ENCODE measurements around the gene APPBP2. TPM values are rescaled to one million over a fixed set of nuclear protein-coding genes. Genes with fewer than 3 reads are reported as not detected.

APPBP2 gene
- total and polyA plus RNA-seq, 2 of the 8 experiments (the other 6 are each of a cell fraction or from before 2014, with no cell fraction given): 3.3 to 18.0 TPM

DNA sequence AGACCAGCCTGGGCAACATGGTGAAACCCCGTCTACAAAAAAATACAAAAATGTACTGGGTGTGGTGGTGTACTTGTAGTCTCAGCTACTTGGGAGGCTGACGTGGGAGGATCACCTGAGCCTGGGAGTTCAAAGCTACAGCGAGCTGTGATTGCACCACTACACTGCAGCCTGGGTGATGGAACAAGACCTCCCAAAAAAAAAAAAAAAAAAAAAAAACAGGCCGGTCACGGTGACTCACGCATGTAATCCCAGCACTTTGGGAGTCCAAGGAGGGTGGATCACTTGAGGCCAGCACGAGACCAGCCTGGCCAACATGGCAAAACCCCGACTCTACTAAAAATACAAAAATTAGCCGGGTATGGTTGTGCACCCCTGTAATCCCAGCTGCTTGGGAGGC lies 12.7 kb upstream of the APPBP2 start:
- Histone ChIP-seq H3K4me1 (replicated peaks in 1 of 4; ENCODE audit: control insufficient read depth in 3 of 4, insufficient read depth in 4 of 4, low read length in 3 of 4) (no peaks in the 10 kb centered on the region), H3K18ac (ENCODE audit: extremely low read depth, low read length) (no peak overlapping the region), H3K4ac (replicated peaks; ENCODE audit: insufficient read length, low read depth, low read length) (no peak overlapping the region), H3K9ac (replicated peaks in 1 of 4; ENCODE audit: extremely low read depth in 1 of 4, low read depth in 3 of 4, low read length in 3 of 4) (no peak overlapping the region), H2AFZ (ENCODE audit: low read length) (no peak overlapping the region), H3K9me3 (ENCODE audit: insufficient read depth in 2 of 2, low read depth in 1 of 2, low read length in 1 of 2) (no peaks in the 10 kb centered on the region), H2AK5ac (ENCODE audit: low read depth, low read length) (no peak overlapping the region), H3K23ac (ENCODE audit: insufficient read length) (no peak overlapping the region), H4K20me1 (replicated peaks in 1 of 2; ENCODE audit: control insufficient read depth in 1 of 2, insufficient read depth in 2 of 2, low read length in 2 of 2) (no peaks in the 10 kb centered on the region), H3K4me3 (ENCODE audit: extremely low read depth in 1 of 4, insufficient read depth in 2 of 4, low read depth in 3 of 4, low read length in 4 of 4) (no peak overlapping the region), H2BK5ac (ENCODE audit: low read depth, low read length) (no peak overlapping the region), H3K79me1 (ENCODE audit: low read depth, low read length) (no peaks in the 10 kb centered on the region), H2BK15ac (ENCODE audit: low read length) (no peak overlapping the region), H3K14ac (ENCODE audit: insufficient read length) (no peak overlapping the region), H3K23me2 (ENCODE audit: low read depth, low read length) (no peaks in the 10 kb centered on the region), H4K8ac (ENCODE audit: extremely low read depth, insufficient read depth, low read length) (no peak overlapping the region), H4K91ac (replicated peaks; ENCODE audit: insufficient read length, low read length) (no peak overlapping the region), H3K4me2 (ENCODE audit: insufficient read depth in 1 of 2, low read depth in 2 of 2, low read length in 2 of 2) (no peak overlapping the region), H3K27ac (ENCODE audit: low read depth, low read length) (no peak overlapping the region), H3K36me3 (ENCODE audit: control insufficient read depth in 2 of 4, insufficient read depth in 4 of 4, low read length in 3 of 4) (no peaks in the 10 kb centered on the region), H2BK20ac (ENCODE audit: low read length) (no peak overlapping the region), H3K79me2 (ENCODE audit: control insufficient read depth in 1 of 2, insufficient read depth in 2 of 2, low read length in 2 of 2) (no peaks in the 10 kb centered on the region), H2BK120ac (replicated peaks; ENCODE audit: low read depth, low read length) (no peak overlapping the region), H3K56ac (replicated peaks; ENCODE audit: insufficient read length, low read depth, low read length) (no peak overlapping the region), H3K27me3 (replicated peaks in 1 of 4; ENCODE audit: control insufficient read depth in 3 of 4, extremely low read depth in 1 of 4, insufficient read depth in 3 of 4, low read length in 3 of 4) (no peaks in the 10 kb centered on the region), H4K5ac (ENCODE audit: insufficient read length, low read depth, low read length) (no peak overlapping the region), H2BK12ac (ENCODE audit: low read depth, low read length) (no peak overlapping the region)
- TF ChIP-seq E2F6 (IDR thresholded peaks at IDR 0.05) (no peak), SP1 (IDR thresholded peaks at IDR 0.05; ENCODE audit: low read depth, low read length) (no peak), NANOG (IDR thresholded peaks at IDR 0.05; ENCODE audit: insufficient read depth, low read depth, low read length, poor library complexity, severe bottlenecking) (no peak), ZNF274 (IDR thresholded peaks at IDR 0.05; ENCODE audit: borderline replicate concordance, extremely low read depth, low read length) (no peak), HDAC6 (IDR thresholded peaks at IDR 0.05; ENCODE audit: low read depth, low read length) (no peak), MAFK (IDR thresholded peaks at IDR 0.05; ENCODE audit: low read depth, low read length) (no peak), TAF7 (optimal IDR thresholded peaks at IDR 0.05; ENCODE audit: borderline replicate concordance, low read depth, low read length) (no peak), CHD2 (IDR thresholded peaks at IDR 0.05; ENCODE audit: low read length) (no peak)
- DNase-seq (ENCODE audit: low read depth in 1 of 2, low spot score in 2 of 2) (no peak), FAIRE-seq (no peak)
- WGBS, 2 experiments (ENCODE audit: extremely low coverage in 1 of 2, insufficient coverage in 1 of 2, insufficient read length in 1 of 2, insufficient replicate concordance in 2 of 2, low coverage in 1 of 2, low lambda C conversion rate in 2 of 2, missing lambda C conversion rate in 1 of 2): 89% methylated on average over 9 of the region's 9 CpGs; no CpG with 5 or more reads in 1 of the 2 experiments
- CTCF ChIA-PET (ENCODE audit: partially characterized antibody): no interaction called here
- POLR2A ChIA-PET (ENCODE audit: partially characterized antibody): no interaction called here

Data from H1 (cell line).